Karpas-422 (cell line): ENCODE results near the gene RAD51B. TPM values are rescaled to one million over a fixed set of nuclear protein-coding genes. Genes with fewer than 3 reads are reported as not detected.
"Not testable (repeated sequence)": the region's sequence is repeated elsewhere in the genome, so short reads cannot be mapped to it uniquely, and the experiment has no call there.

ENCODE experiments used
- DNase-seq: peaks from one replicate; pipeline ENCODE4 v3.0.0-alpha.2; 2015
- H2AFZ ChIP-seq: fragments of 200-600 bp; sonication (generic); 2 replicates; pipeline ENCODE4 v1.6.1; 2014; ENCODE audit warnings: antibody characterized with exemption, low read length, mixed read lengths
- H3K27ac ChIP-seq: fragments of 200-600 bp; sonication (generic); 2 replicates; pipeline ENCODE4 v1.5.1; 2014; ENCODE audit warnings: mild to moderate bottlenecking, low read length, moderate library complexity
- H3K27me3 ChIP-seq: fragments of 200-600 bp; sonication (generic); 2 replicates; pipeline ENCODE4 v1.6.1; 2014; ENCODE audit warnings: low read length, mixed read lengths
- H3K36me3 ChIP-seq: fragments of 200-600 bp; sonication (generic); 2 replicates; pipeline ENCODE4 v1.6.1; 2014; ENCODE audit warnings: low read length, mixed read lengths; ENCODE audit not compliant: insufficient read depth
- H3K4me1 ChIP-seq: fragments of 200-600 bp; sonication (generic); 2 replicates; pipeline ENCODE4 v1.6.1; 2014; ENCODE audit warnings: mild to moderate bottlenecking, low read length, mixed read lengths
- H3K4me2 ChIP-seq: fragments of 200-600 bp; sonication (generic); 2 replicates; pipeline ENCODE4 v1.6.1; 2014; ENCODE audit warnings: low read length, low read depth, mild to moderate bottlenecking; ENCODE audit not compliant: poor library complexity, severe bottlenecking
- H3K4me3 ChIP-seq: fragments of 200-600 bp; sonication (generic); 2 replicates; pipeline ENCODE4 v1.5.1; 2014; ENCODE audit warnings: mild to moderate bottlenecking, antibody characterized with exemption, low read length, mixed read lengths
- H3K79me2 ChIP-seq: fragments of 200-600 bp; sonication (generic); 2 replicates; pipeline ENCODE4 v1.6.1; 2014; ENCODE audit warnings: mild to moderate bottlenecking, low read length, mixed read lengths
- H3K9ac ChIP-seq: fragments of 200-600 bp; sonication (generic); 2 replicates; pipeline ENCODE4 v1.6.0; 2014; ENCODE audit warnings: low read length
- H3K9me2 ChIP-seq: fragments of 200-600 bp; sonication (generic), shearing (Covaris generic); replicated peaks from 2 replicates; pipeline ENCODE4 v1.6.0; 2014; ENCODE audit warnings: mild to moderate bottlenecking, low read length, moderate library complexity; ENCODE audit not compliant: insufficient read depth
- H3K9me3 ChIP-seq: fragments of 300-700, 200-600 bp; sonication (generic); 2 replicates; pipeline ENCODE4 v1.6.1; 2014; ENCODE audit warnings: low read length, mixed read lengths
- H4K20me1 ChIP-seq: fragments of 200-600 bp; sonication (generic); 2 replicates; pipeline ENCODE4 v1.6.1; 2014; ENCODE audit warnings: mild to moderate bottlenecking, antibody characterized with exemption, low read length, low read depth; ENCODE audit not compliant: insufficient read depth
- total RNA-seq: library from RNA; depleted of rRNA; stranded (reverse); fragments of >200 nt; shearing (Covaris generic); gene quantifications from 2 replicates; pipeline ENCODE4 v1.2.3, GENCODE V29; 2014; ENCODE audit warnings: low replicate concordance

RAD51B gene
- total RNA-seq, 1 experiment from 2014 or later = 107 TPM

DNA sequence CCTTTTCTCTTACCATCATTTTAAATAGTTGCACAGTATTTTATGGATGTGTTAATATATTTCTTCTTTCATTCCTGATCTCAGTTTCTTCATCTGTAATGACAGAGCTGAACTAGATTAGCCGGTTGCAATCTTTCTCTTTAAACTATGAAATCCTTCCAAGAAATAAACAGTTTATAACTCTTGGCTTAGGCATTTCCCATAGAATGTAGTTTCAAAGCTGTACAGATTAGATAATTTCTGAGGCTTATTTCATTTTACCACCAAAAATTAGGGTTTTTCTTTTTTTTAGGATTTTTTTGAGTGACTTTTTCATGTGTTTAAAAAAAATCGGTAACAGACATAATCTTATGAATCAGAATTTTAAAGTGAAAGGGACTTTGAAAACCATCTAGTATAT is 144.0 kb downstream of the RAD51B start:
- DNase-seq = no peak
- Histone ChIP-seq H3K9me3 (no peaks in the 10 kb centered on the region), H3K9ac (no peak overlapping the region), H3K4me1 (peaks cover 21% of the 10 kb centered on the region), H3K36me3 (no peaks in the 10 kb centered on the region; the same call in 1 of the 2 replicates), H3K27ac (no peak overlapping the region), H3K79me2 (no peaks in the 10 kb centered on the region), H2AFZ (no peak overlapping the region), H3K4me2 (no peak overlapping the region), H3K9me2 (no peaks in the 10 kb centered on the region), H3K27me3 (no peaks in the 10 kb centered on the region), H4K20me1 (peaks cover 4% of the 10 kb centered on the region; the same call in 1 of the 2 replicates), H3K4me3 (no peak overlapping the region)

DNA sequence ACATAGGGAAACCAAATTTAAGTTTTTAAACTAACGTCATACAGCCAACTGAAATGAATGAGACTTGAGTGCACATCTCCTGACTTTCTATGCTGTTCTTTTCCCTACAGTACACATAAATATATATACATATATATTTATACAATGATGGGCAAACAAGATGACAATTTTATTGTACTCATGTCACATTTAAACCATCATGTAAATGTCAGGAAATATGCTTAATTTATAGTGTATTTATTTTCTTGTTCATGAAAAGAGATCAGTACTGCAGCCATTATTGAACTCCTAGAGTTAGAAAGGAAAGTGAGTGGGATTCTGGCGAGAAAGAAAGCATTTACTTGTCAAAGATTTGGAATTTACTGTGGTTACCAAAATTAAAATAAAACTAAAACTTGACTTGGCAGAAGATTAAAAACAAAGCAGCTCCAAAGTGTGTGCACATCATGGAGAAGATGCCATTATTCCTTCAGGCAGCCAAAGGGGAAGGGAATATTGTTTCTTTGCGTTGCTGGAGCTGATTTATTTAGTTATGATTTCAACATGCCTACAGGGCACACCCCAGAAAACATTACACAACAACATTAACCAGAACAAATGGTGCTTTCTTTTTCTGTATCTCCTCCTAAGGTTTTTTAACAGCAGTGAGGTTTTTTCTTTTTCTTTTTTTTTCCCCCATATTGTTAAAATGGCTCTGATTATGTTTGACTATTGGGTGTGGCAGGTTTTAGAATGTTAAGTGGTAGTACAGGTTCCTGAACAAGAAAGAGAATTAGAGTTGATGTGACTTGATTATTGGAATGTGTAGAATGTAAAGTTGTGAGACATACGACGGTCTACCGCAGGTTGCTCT is 144.6 kb downstream of the RAD51B start:
- peaks cover 4% of the 10 kb centered on the region; the same call in 1 of the 2 replicates for H4K20me1 ChIP-seq
- DNase-seq = no peak
- H3K4me2 ChIP-seq = no peak overlapping the region
- peaks cover 21% of the 10 kb centered on the region for H3K4me1 ChIP-seq
- H3K4me3 ChIP-seq = no peak overlapping the region
- no peaks in the 10 kb centered on the region for H3K9me2 ChIP-seq
- no peaks in the 10 kb centered on the region; the same call in 1 of the 2 replicates for H3K36me3 ChIP-seq
- no peak overlapping the region for H3K27ac ChIP-seq
- no peaks in the 10 kb centered on the region for H3K79me2 ChIP-seq
- no peak overlapping the region for H2AFZ ChIP-seq
- H3K9me3 ChIP-seq = no peaks in the 10 kb centered on the region
- H3K27me3 ChIP-seq = no peaks in the 10 kb centered on the region
- no peak overlapping the region for H3K9ac ChIP-seq

GRCh38 chr14:67965696-67966095 is 146.1 kb downstream of the RAD51B start:
- Histone ChIP-seq H3K9ac (no peak overlapping the region), H3K36me3 (no peaks in the 10 kb centered on the region; the same call in 1 of the 2 replicates), H3K4me3 (no peak overlapping the region), H3K27me3 (no peaks in the 10 kb centered on the region), H3K9me2 (no peaks in the 10 kb centered on the region), H3K4me1 (peaks cover 21% of the 10 kb centered on the region), H3K4me2 (no peak overlapping the region), H3K27ac (no peak overlapping the region), H3K79me2 (no peaks in the 10 kb centered on the region), H2AFZ (no peak overlapping the region), H4K20me1 (peaks cover 10% of the 10 kb centered on the region), H3K9me3 (no peaks in the 10 kb centered on the region)
- DNase-seq = no peak

DNA sequence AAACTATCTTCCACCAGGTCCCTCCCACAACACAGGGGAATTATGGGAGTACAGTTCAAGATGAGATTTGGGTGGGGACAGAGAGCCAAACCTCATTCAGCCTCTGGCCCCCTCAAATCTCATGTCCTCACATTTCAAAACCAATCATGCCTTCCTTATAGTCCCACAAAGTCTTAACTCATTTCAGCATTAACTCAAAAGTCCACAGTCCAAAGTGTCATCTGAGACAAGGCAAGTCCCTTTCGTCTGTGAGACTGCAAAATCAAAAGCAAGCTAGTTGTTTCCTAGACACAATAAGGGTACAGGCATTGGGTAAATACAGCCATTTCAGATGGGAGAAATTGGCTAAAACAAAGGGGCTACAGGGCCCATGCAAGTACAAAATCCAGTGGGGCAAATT is 147.6 kb downstream of the RAD51B start:
- Histone ChIP-seq H3K27me3 (no peaks in the 10 kb centered on the region), H3K9me2 (no peaks in the 10 kb centered on the region), H2AFZ (no peak overlapping the region), H3K79me2 (no peaks in the 10 kb centered on the region), H3K9me3 (no peaks in the 10 kb centered on the region), H3K36me3 (no peaks in the 10 kb centered on the region; the same call in 1 of the 2 replicates), H4K20me1 (peaks cover 15% of the 10 kb centered on the region), H3K4me2 (no peak overlapping the region), H3K9ac (no peak overlapping the region), H3K27ac (no peak overlapping the region), H3K4me3 (no peak overlapping the region), H3K4me1 (peaks cover 9% of the 10 kb centered on the region)
- no peak for DNase-seq

DNA sequence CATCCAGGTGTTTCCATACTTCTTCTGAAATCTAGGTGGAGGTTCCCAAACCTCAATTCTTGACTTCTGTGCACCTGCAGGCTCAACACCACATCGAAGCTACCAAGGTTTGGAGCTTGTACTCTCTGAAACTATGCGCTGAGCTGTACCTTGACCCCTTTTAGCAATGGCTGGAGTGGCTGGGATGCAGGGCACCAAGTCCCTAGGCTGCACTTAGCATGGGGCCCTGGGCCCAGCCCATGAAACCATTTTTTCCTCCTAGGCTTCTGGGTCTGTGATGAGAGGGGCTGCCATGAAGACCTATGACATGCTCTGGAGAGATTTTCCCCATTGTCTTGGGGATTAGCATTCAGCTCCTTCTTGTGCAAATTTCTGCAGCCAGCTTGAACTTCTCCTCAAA is 148.4 kb downstream of the RAD51B start:
- H4K20me1 ChIP-seq = peaks cover 17% of the 10 kb centered on the region
- not testable (repeated sequence) for H2AFZ ChIP-seq, H3K9ac ChIP-seq, H3K4me3 ChIP-seq, H3K27me3 ChIP-seq, H3K4me1 ChIP-seq, H3K36me3 ChIP-seq, H3K27ac ChIP-seq, H3K79me2 ChIP-seq, H3K4me2 ChIP-seq, H3K9me3 ChIP-seq, H3K9me2 ChIP-seq, DNase-seq

DNA sequence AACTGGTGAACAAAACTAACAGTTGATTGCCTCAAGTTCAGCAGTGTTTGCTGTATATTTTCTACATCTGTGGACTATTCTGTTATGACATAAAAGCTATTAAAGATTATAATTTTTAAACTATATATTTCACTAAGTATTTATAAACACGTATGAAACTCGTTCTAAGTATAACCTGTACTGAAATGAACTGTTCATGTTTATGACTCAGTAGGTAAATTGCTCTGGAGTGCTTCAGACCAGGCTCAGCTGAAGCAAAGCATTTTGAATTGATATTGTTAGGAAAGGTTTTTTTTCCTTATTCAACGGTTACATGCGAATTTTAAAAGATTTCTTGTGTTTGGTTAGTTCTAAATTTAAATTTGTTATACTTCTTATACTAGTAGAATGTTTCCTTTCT is 151.3 kb downstream of the RAD51B start:
- Histone ChIP-seq H3K27me3 (no peaks in the 10 kb centered on the region), H3K4me3 (no peak overlapping the region), H4K20me1 (peaks cover 17% of the 10 kb centered on the region)

GRCh38 chr14:67971627-67972625 is 152.3 kb downstream of the RAD51B start:
- H3K4me1 ChIP-seq = no peaks in the 10 kb centered on the region
- no peak overlapping the region for H3K4me2 ChIP-seq
- H3K27me3 ChIP-seq = no peaks in the 10 kb centered on the region
- H2AFZ ChIP-seq = no peak overlapping the region
- H3K9me3 ChIP-seq = no peaks in the 10 kb centered on the region
- no peaks in the 10 kb centered on the region for H3K79me2 ChIP-seq
- no peaks in the 10 kb centered on the region for H3K9me2 ChIP-seq
- no peak overlapping the region for H3K27ac ChIP-seq
- no peaks in the 10 kb centered on the region for H3K36me3 ChIP-seq
- no peak overlapping the region for H3K4me3 ChIP-seq
- no peak overlapping the region for H3K9ac ChIP-seq
- peaks cover 17% of the 10 kb centered on the region for H4K20me1 ChIP-seq
- DNase-seq = no peak

More for the DNA sequence above, 151.3 kb downstream of the RAD51B start:
- H3K4me2 ChIP-seq = no peak overlapping the region
- H3K9me2 ChIP-seq = no peaks in the 10 kb centered on the region
- no peak overlapping the region for H2AFZ ChIP-seq
- H3K79me2 ChIP-seq = no peaks in the 10 kb centered on the region
- no peak overlapping the region for H3K27ac ChIP-seq
- no peaks in the 10 kb centered on the region for H3K4me1 ChIP-seq
- H3K9ac ChIP-seq = no peak overlapping the region
- H3K9me3 ChIP-seq = no peaks in the 10 kb centered on the region
- H3K36me3 ChIP-seq = no peaks in the 10 kb centered on the region; the same call in 1 of the 2 replicates
- no peak for DNase-seq

DNA sequence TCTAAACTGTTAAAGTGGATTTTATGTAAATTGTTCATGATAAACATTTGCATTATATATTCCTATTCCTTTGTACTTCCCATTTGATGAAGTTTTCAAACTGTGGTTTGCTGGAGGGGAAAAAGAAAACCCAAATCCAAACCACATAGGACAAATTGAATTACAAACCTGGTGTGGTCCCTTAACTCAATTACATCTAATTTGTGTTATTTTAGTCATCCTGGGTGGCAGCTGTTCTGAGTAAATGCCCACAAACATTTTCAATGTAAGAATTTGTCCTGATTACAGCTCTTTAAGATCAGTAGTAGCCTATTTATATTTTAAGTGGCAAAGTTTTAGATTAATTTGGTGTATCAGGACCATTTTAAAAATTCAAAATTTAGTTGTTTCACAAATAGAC is 153.9 kb downstream of the RAD51B start:
- Histone ChIP-seq H3K9me3 (no peaks in the 10 kb centered on the region), H3K9ac (no peak overlapping the region), H4K20me1 (peaks cover 24% of the 10 kb centered on the region)

More for the DNA sequence above, 153.9 kb downstream of the RAD51B start:
- no peak for DNase-seq
- Histone ChIP-seq H3K9me2 (no peaks in the 10 kb centered on the region), H3K4me1 (no peaks in the 10 kb centered on the region), H3K27ac (no peak overlapping the region), H2AFZ (no peak overlapping the region), H3K36me3 (no peaks in the 10 kb centered on the region), H3K79me2 (no peaks in the 10 kb centered on the region), H3K4me3 (no peak overlapping the region), H3K27me3 (no peaks in the 10 kb centered on the region), H3K4me2 (no peak overlapping the region)
